Mesendoderm (in vitro differentiated cells): ENCODE measurements around the gene CAV2.
"Not testable (repeated sequence)": the region's sequence is repeated elsewhere in the genome, so short reads cannot be mapped to it uniquely, and the experiment has no call there.

ENCODE experiments used
- DNase-seq: peaks from one replicate; pipeline ENCODE4 v3.0.0; 2013
- H2AK5ac ChIP-seq: 2 replicates; pipeline ENCODE4 v1.6.1; 2013; ENCODE audit warnings: low read length, inconsistent platforms
- H2BK120ac ChIP-seq: 2 replicates; pipeline ENCODE4 v1.6.1; 2013; ENCODE audit warnings: low read depth, mild to moderate bottlenecking, low read length, moderate library complexity, mixed read lengths
- H2BK15ac ChIP-seq: replicated peaks from 2 replicates; pipeline ENCODE4 v1.6.1; 2013; ENCODE audit warnings: low read depth, mild to moderate bottlenecking, moderate library complexity
- H2BK5ac ChIP-seq: 2 replicates; pipeline ENCODE4 v1.6.1; 2013; ENCODE audit warnings: low read length, inconsistent platforms
- H3K18ac ChIP-seq: 2 replicates; pipeline ENCODE4 v1.6.1; 2013; ENCODE audit warnings: mild to moderate bottlenecking, low read length, mixed read lengths
- H3K23ac ChIP-seq: one replicate; pipeline ENCODE4 v1.6.1; 2013; ENCODE audit warnings: low read length
- H3K27ac ChIP-seq: 2 replicates; pipeline ENCODE4 v1.5.1; 2013; ENCODE audit warnings: low read depth, mild to moderate bottlenecking, inconsistent platforms, low read length, moderate library complexity
- H3K27me3 ChIP-seq: 2 replicates; pipeline ENCODE4 v1.6.1; 2013; ENCODE audit warnings: low read length, control low read depth, mild to moderate bottlenecking, inconsistent platforms; ENCODE audit not compliant: insufficient read depth, poor library complexity
- H3K36me3 ChIP-seq: 2 replicates; pipeline ENCODE4 v1.6.1; 2013; ENCODE audit warnings: low read length, inconsistent platforms; ENCODE audit not compliant: control insufficient read depth, insufficient read depth
- H3K4ac ChIP-seq: one replicate; pipeline ENCODE4 v1.6.1; 2013; ENCODE audit warnings: low read depth, mild to moderate bottlenecking, low read length, moderate library complexity
- H3K4me1 ChIP-seq: 2 replicates; pipeline ENCODE4 v1.6.1; 2013; ENCODE audit warnings: low read depth, low read length, inconsistent platforms; ENCODE audit not compliant: control insufficient read depth
- H3K4me2 ChIP-seq: 2 replicates; pipeline ENCODE4 v1.6.1; 2013; ENCODE audit warnings: low read length
- H3K4me3 ChIP-seq: 2 replicates; pipeline ENCODE4 v1.5.1; 2013; ENCODE audit warnings: mild to moderate bottlenecking, low read length
- H3K56ac ChIP-seq: one replicate; pipeline ENCODE4 v1.6.1; 2013; ENCODE audit warnings: low read length
- H3K79me1 ChIP-seq: 2 replicates; pipeline ENCODE4 v1.6.1; 2013; ENCODE audit warnings: low read length, inconsistent platforms
- H3K79me2 ChIP-seq: 2 replicates; pipeline ENCODE4 v1.6.1; 2013; ENCODE audit warnings: mild to moderate bottlenecking, low read length; ENCODE audit not compliant: control insufficient read depth, insufficient read depth
- H3K9ac ChIP-seq: 2 replicates; pipeline ENCODE4 v1.6.1; 2013; ENCODE audit warnings: low read length, inconsistent platforms
- H4K5ac ChIP-seq: one replicate; pipeline ENCODE4 v1.6.1; 2013; ENCODE audit warnings: low read length
- H4K8ac ChIP-seq: one replicate; pipeline ENCODE4 v1.6.1; 2013; ENCODE audit warnings: low read depth, mild to moderate bottlenecking, control low read depth, low read length, moderate library complexity
- WGBS: extraction: QIAGEN DNeasy Blood & Tissue Kit; methylation state at CpG from one replicate; pipeline ENCODE4 v1.1.7; 2013; ENCODE audit warnings: low lambda C conversion rate, missing lambda C conversion rate; ENCODE audit not compliant: insufficient coverage; ENCODE audit errors: extremely low coverage; 5-methylcytosine and 5-hydroxymethylcytosine counted together

CAV2 gene

DNA sequence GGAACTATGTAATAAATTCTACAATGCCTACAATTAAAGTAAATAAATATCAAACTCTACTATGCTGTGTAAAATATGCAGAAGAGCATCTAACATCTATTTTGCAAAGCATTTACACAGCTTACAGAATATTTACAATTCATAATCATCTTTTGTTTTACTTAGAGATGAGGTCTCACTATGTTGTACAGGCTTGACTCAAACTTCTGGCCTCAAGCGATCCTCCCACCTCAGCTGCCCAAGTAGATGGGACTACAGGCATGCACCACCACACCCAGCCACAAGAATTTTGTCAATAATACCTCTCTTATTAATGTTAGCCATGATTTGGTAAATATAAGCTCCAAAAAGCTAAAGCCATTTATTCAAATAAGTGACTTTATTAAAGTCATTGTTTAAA, 21.9 kb upstream of the CAV2 start:
- Histone ChIP-seq H2BK5ac (no peak overlapping the region), H3K79me2 (no peaks in the 10 kb centered on the region), H3K4ac (no peak overlapping the region), H4K8ac (no peak overlapping the region), H3K4me1 (no peaks in the 10 kb centered on the region), H3K36me3 (no peaks in the 10 kb centered on the region), H3K4me2 (no peak overlapping the region), H3K18ac (no peak overlapping the region), H3K27ac (no peak overlapping the region), H2AK5ac (no peak overlapping the region), H3K23ac (no peak overlapping the region), H3K79me1 (no peaks in the 10 kb centered on the region), H3K27me3 (no peaks in the 10 kb centered on the region), H3K56ac (no peak overlapping the region), H2BK120ac (no peak overlapping the region), H3K4me3 (no peak overlapping the region), H3K9ac (no peak overlapping the region), H2BK15ac (no peak overlapping the region), H4K5ac (no peak overlapping the region)
- DNase-seq = no peak
- no CpG with 5 or more reads among the region's 1 CpG for WGBS

DNA sequence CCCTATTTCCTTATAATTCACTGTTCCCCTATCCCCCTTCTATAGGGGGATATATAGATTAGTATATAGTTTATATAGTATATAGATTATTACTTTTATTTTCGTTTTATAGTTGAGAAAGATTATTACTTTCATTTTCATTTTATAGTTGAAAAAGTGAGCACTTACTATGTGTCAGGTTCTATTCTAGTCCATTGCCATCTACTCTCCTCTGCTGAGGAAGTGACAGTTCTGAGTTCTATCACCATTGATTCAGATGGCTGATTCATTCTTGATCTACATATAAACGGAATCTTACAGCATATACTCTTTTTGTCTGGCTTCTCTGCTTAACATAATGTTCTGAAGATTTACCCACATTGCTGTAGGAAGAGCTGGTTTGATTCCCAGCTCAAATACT, 20.7 kb upstream of the CAV2 start:
- no peak overlapping the region for H3K27ac ChIP-seq
- no peaks in the 10 kb centered on the region for H3K27me3 ChIP-seq
- no peaks in the 10 kb centered on the region for H3K79me2 ChIP-seq
- H3K9ac ChIP-seq = no peak overlapping the region
- H3K4me1 ChIP-seq = no peaks in the 10 kb centered on the region
- H4K5ac ChIP-seq = no peak overlapping the region
- H2BK120ac ChIP-seq = no peak overlapping the region
- no peak overlapping the region for H3K4me3 ChIP-seq
- no peaks in the 10 kb centered on the region for H3K36me3 ChIP-seq
- WGBS = no CpG with 5 or more reads among the region's 2 CpGs
- H3K4me2 ChIP-seq = no peak overlapping the region
- H3K79me1 ChIP-seq = no peaks in the 10 kb centered on the region
- H3K18ac ChIP-seq = no peak overlapping the region
- DNase-seq = no peak
- no peak overlapping the region for H3K4ac ChIP-seq
- no peak overlapping the region for H2BK15ac ChIP-seq
- no peak overlapping the region for H2AK5ac ChIP-seq
- H3K23ac ChIP-seq = no peak overlapping the region
- no peak overlapping the region for H4K8ac ChIP-seq
- no peak overlapping the region for H3K56ac ChIP-seq
- no peak overlapping the region for H2BK5ac ChIP-seq

GRCh38 chr7:116483271-116483942, 16.1 kb upstream of the CAV2 start:
- no peak overlapping the region for H3K18ac ChIP-seq
- H3K23ac ChIP-seq = no peak overlapping the region
- DNase-seq = no peak
- no peak overlapping the region for H4K5ac ChIP-seq
- H3K27ac ChIP-seq = no peak overlapping the region
- H3K56ac ChIP-seq = no peak overlapping the region
- no CpG with 5 or more reads among the region's 2 CpGs for WGBS
- no peak overlapping the region for H2BK120ac ChIP-seq
- H2BK15ac ChIP-seq = no peak overlapping the region
- no peak overlapping the region for H3K9ac ChIP-seq
- no peaks in the 10 kb centered on the region for H3K27me3 ChIP-seq
- H2AK5ac ChIP-seq = no peak overlapping the region
- H3K79me2 ChIP-seq = no peaks in the 10 kb centered on the region
- no peaks in the 10 kb centered on the region for H3K4me1 ChIP-seq
- no peak overlapping the region for H3K4me3 ChIP-seq
- no peaks in the 10 kb centered on the region for H3K79me1 ChIP-seq
- H3K4me2 ChIP-seq = no peak overlapping the region
- no peak overlapping the region for H2BK5ac ChIP-seq
- H4K8ac ChIP-seq = no peak overlapping the region
- no peaks in the 10 kb centered on the region for H3K36me3 ChIP-seq
- no peak overlapping the region for H3K4ac ChIP-seq

DNA sequence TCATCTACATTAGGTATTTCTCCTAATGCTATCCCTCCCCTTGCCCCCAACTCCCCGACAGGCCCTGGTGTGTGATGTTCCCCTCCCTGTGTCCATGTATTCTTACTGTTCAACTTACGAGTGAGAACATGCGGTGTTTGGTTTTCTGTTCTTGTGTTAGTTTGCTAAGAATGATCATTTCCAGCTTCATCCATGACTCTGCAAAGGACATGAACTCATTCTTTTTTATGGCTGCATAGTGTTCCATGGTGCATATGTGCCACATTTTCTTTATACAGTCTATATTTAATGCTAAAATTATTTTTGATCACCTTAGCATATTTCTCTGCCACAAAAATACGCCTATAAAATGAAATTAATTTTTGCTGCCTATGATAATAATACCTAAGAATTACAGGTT, 15.1 kb upstream of the CAV2 start:
- not testable (repeated sequence) for H3K18ac ChIP-seq, H3K56ac ChIP-seq, H3K4me2 ChIP-seq, H3K36me3 ChIP-seq, H2AK5ac ChIP-seq, H3K79me1 ChIP-seq, H4K5ac ChIP-seq, H2BK120ac ChIP-seq, H2BK5ac ChIP-seq, H3K27me3 ChIP-seq, H3K4ac ChIP-seq, H3K23ac ChIP-seq, H4K8ac ChIP-seq, H3K9ac ChIP-seq, H3K79me2 ChIP-seq, H3K27ac ChIP-seq, H3K4me1 ChIP-seq, H3K4me3 ChIP-seq, H2BK15ac ChIP-seq, DNase-seq
- no CpG with 5 or more reads among the region's 4 CpGs for WGBS

DNA sequence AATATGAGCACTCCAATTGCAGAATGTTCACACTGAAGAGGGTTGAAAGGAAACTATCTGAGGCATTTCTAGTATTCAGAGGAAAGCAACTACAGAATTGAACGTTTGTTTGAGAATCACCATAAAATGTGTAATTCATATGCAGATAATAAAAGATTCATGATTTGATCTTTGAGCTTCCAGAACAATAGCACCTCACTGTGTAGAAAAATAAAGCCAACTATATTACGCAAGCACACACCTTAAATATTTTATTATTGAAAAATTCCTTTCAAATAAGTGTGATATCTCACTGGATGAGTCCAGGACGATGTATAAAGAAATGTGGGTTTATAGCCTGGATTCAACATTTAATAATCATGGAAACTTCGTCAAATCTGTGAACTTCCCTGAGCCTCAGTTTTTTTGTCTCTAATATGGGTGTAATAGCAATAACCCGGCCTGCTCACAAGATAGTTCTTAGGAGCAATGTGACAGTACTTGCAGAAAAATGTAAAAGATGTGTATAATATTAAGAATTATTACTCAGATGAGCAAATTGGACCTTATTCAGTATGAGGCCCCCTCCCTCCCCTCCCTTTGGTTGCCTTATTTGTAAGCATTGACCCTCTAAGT, 11.5 kb upstream of the CAV2 start:
- no peak overlapping the region for H4K8ac ChIP-seq
- no peaks in the 10 kb centered on the region for H3K4me1 ChIP-seq
- WGBS = no CpG with 5 or more reads among the region's 5 CpGs
- H3K4ac ChIP-seq = no peak overlapping the region
- no peak overlapping the region for H3K4me2 ChIP-seq
- H3K36me3 ChIP-seq = no peaks in the 10 kb centered on the region
- DNase-seq = no peak
- no peak overlapping the region for H3K9ac ChIP-seq
- H3K4me3 ChIP-seq = no peak overlapping the region
- H2BK15ac ChIP-seq = no peak overlapping the region
- no peak overlapping the region for H2BK5ac ChIP-seq
- no peak overlapping the region for H3K27ac ChIP-seq
- no peak overlapping the region for H2AK5ac ChIP-seq
- H4K5ac ChIP-seq = no peak overlapping the region
- no peaks in the 10 kb centered on the region for H3K79me1 ChIP-seq
- H3K79me2 ChIP-seq = no peaks in the 10 kb centered on the region
- H2BK120ac ChIP-seq = no peak overlapping the region
- no peak overlapping the region for H3K23ac ChIP-seq
- no peaks in the 10 kb centered on the region for H3K27me3 ChIP-seq
- H3K18ac ChIP-seq = no peak overlapping the region
- no peak overlapping the region for H3K56ac ChIP-seq

- no peak overlapping the region for H2BK15ac ChIP-seq
- H3K36me3 ChIP-seq = no peaks in the 10 kb centered on the region
- H3K27me3 ChIP-seq = no peaks in the 10 kb centered on the region
- no peak overlapping the region for H2AK5ac ChIP-seq
- WGBS = no CpG with 5 or more reads among the region's 2 CpGs
- H3K4me2 ChIP-seq = no peak overlapping the region
- H2BK5ac ChIP-seq = no peak overlapping the region
- H3K23ac ChIP-seq = no peak overlapping the region
- H3K56ac ChIP-seq = no peak overlapping the region
- no peak overlapping the region for H4K8ac ChIP-seq
- no peaks in the 10 kb centered on the region for H3K79me2 ChIP-seq
- H3K9ac ChIP-seq = no peak overlapping the region
- no peaks in the 10 kb centered on the region for H3K4me1 ChIP-seq
- no peak overlapping the region for H3K4me3 ChIP-seq
- no peak overlapping the region for H4K5ac ChIP-seq
- no peak overlapping the region for H3K4ac ChIP-seq
- H3K18ac ChIP-seq = no peak overlapping the region
- no peaks in the 10 kb centered on the region for H3K79me1 ChIP-seq
- no peak overlapping the region for H2BK120ac ChIP-seq
- no peak for DNase-seq
- no peak overlapping the region for H3K27ac ChIP-seq
Observed at GRCh38 chr7:116490351-116490750, 9.2 kb upstream of the CAV2 start.
